ENCODE measurements around the gene DUSP1. TPM values are rescaled to one million over a fixed set of nuclear protein-coding genes. Genes with fewer than 3 reads are reported as not detected.

Gene DUSP1
- total RNA-seq, 2 experiments from 2014 or later: 5.3 to 7.0 TPM

DNA sequence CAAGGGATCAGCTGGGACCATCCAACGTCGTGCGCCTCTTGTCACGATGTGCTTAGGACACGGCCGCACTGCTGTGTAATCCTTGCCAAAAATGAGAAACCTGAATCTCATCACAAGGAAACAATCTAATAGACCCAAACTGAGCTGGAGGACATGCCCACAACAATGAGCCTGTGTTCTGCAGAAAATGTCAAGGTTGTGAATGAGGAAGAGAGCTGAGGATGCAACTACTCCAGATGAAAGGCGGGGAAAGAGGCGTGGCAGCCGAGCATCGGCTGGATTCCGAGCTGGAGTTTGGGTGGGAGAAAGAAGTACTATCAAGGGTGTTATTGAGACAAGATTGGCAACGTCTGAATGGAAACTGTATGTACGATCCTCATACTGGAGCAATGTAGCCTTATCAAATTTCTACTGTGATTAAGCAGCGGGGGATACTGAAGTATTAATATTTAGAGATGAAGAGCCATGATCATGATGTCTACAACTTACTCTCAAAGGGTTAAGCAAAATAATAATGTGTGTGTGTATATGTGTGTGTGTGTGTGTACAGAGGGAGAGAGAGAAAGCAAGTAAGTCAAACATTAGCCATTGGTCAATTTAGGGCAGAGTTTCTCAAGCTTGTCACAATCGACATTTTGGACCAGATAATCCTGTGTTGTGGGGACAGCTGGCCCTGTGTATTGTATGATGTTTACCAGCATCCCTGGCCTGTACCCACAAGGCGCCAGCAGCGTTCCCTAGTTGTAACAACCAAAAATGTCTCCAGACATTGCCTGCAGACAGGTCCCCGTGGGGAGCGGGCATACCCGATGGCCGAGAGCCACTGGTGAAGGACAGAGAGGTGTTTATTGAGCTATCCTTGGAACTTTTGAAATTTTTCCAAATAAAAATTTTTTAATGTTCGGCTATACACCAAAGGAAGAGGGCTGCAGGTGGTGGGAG lies 46.5 kb downstream of the DUSP1 start:
- CTCF ChIA-PET (ENCODE audit: unreplicated experiment): interaction anchor here (0.6 to 1.0 kb wide), 2 partner anchors 9 to 10 kb away, joined by 3 to 5 read pairs; no protein-coding TSS in a partner anchor
- no peak overlapping the region for H3K27ac ChIP-seq (ENCODE audit: low read depth, low read length, poor library complexity, severe bottlenecking)
- TF ChIP-seq, protein P1, sequence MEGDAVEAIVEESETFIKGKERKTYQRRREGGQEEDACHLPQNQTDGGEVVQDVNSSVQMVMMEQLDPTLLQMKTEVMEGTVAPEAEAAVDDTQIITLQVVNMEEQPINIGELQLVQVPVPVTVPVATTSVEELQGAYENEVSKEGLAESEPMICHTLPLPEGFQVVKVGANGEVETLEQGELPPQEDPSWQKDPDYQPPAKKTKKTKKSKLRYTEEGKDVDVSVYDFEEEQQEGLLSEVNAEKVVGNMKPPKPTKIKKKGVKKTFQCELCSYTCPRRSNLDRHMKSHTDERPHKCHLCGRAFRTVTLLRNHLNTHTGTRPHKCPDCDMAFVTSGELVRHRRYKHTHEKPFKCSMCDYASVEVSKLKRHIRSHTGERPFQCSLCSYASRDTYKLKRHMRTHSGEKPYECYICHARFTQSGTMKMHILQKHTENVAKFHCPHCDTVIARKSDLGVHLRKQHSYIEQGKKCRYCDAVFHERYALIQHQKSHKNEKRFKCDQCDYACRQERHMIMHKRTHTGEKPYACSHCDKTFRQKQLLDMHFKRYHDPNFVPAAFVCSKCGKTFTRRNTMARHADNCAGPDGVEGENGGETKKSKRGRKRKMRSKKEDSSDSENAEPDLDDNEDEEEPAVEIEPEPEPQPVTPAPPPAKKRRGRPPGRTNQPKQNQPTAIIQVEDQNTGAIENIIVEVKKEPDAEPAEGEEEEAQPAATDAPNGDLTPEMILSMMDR (conservative IDR thresholded peaks at IDR 0.05; ENCODE audit: low read length): no peak
- TF ChIP-seq EZH2phosphoT487 (IDR thresholded peaks at IDR 0.05; ENCODE audit: borderline replicate concordance, low read depth, low read length): no peak
- POLR2A ChIA-PET: no interaction called here
- no peaks in the 10 kb centered on the region for H3K4me1 ChIP-seq (ENCODE audit: insufficient read depth, low read length, poor library complexity, severe bottlenecking)
- no peaks in the 10 kb centered on the region for H3K79me2 ChIP-seq (ENCODE audit: insufficient read depth, low read depth, low read length)
- no peak overlapping the region for H2AFZ ChIP-seq (ENCODE audit: low read length)
- no peaks in the 10 kb centered on the region for H3K9me2 ChIP-seq (ENCODE audit: insufficient read depth, low read length)
- BruUV-seq (replicated peaks): no TSS peak
- no peaks in the 10 kb centered on the region for H3K36me3 ChIP-seq (ENCODE audit: insufficient read depth, low read length)
- H3K4me2 ChIP-seq (ENCODE audit: low read length): no peak overlapping the region
- H3K4me3 ChIP-seq (ENCODE audit: low read depth, low read length, poor library complexity, severe bottlenecking): no peak overlapping the region
- H4K20me1 ChIP-seq (ENCODE audit: insufficient read depth, low read length): no peaks in the 10 kb centered on the region
- H3K9me3 ChIP-seq (ENCODE audit: low read length): no peaks in the 10 kb centered on the region
- no peak for DNase-seq (ENCODE audit: low spot score)
- intact Hi-C loops (cut with micrococcal nuclease; ENCODE audit: unreplicated experiment): no loop called here

DNA sequence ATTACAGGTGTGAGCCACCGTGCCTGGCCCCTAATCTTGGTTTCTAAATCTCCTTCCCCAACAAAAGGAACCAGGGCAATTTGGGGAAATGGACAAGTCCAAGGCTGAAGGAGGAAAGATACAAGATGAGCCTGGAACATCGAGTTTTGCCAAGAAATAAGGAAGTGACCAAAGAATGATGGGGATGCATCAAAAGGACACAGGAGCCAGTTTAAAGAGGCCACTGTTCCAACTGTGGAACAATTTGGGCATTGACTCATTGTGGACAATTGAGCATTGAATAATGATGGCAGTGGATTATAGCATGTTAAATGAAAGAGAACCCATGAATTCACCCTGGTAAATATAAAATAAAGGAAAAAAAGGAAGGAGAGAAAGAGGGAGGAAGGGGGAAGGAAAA lies 47.5 kb downstream of the DUSP1 start:
- H3K4me1 ChIP-seq (ENCODE audit: insufficient read depth, low read length, poor library complexity, severe bottlenecking): no peaks in the 10 kb centered on the region
- H2AFZ ChIP-seq (ENCODE audit: low read length): no peak overlapping the region
- ChIA-PET CTCF (ENCODE audit: unreplicated experiment) (no interaction called here), POLR2A (interaction anchor here (0.6 kb wide), 1 partner anchor 54 kb away, joined by 3 read pairs; no protein-coding TSS in a partner anchor)
- no peaks in the 10 kb centered on the region for H3K9me3 ChIP-seq (ENCODE audit: low read length)
- H4K20me1 ChIP-seq (ENCODE audit: insufficient read depth, low read length): no peaks in the 10 kb centered on the region
- no peaks in the 10 kb centered on the region for H3K9me2 ChIP-seq (ENCODE audit: insufficient read depth, low read length)
- H3K4me2 ChIP-seq (ENCODE audit: low read length): no peak overlapping the region
- no peak overlapping the region for H3K27ac ChIP-seq (ENCODE audit: low read depth, low read length, poor library complexity, severe bottlenecking)
- no peak for DNase-seq (ENCODE audit: low spot score)
- intact Hi-C loops (cut with micrococcal nuclease; ENCODE audit: unreplicated experiment): no loop called here
- H3K79me2 ChIP-seq (ENCODE audit: insufficient read depth, low read depth, low read length): no peaks in the 10 kb centered on the region
- H3K4me3 ChIP-seq (ENCODE audit: low read depth, low read length, poor library complexity, severe bottlenecking): no peak overlapping the region
- no TSS peak for BruUV-seq (replicated peaks)
- TF ChIP-seq EZH2phosphoT487 (IDR thresholded peaks at IDR 0.05; ENCODE audit: borderline replicate concordance, low read depth, low read length): no peak
- TF ChIP-seq, protein P1 (conservative IDR thresholded peaks at IDR 0.05; ENCODE audit: low read length): no peak
- no peaks in the 10 kb centered on the region for H3K36me3 ChIP-seq (ENCODE audit: insufficient read depth, low read length)

GRCh38 chr5:172722327-172722815 lies 48.6 kb downstream of the DUSP1 start:
- BruUV-seq (replicated peaks): no TSS peak
- intact Hi-C loops (cut with micrococcal nuclease; ENCODE audit: unreplicated experiment): no loop called here
- no peak overlapping the region for H3K27ac ChIP-seq (ENCODE audit: low read depth, low read length, poor library complexity, severe bottlenecking)
- no peak overlapping the region for H2AFZ ChIP-seq (ENCODE audit: low read length)
- H3K4me1 ChIP-seq (ENCODE audit: insufficient read depth, low read length, poor library complexity, severe bottlenecking): no peaks in the 10 kb centered on the region
- H3K9me3 ChIP-seq (ENCODE audit: low read length): no peaks in the 10 kb centered on the region
- no peak for DNase-seq (ENCODE audit: low spot score)
- H3K79me2 ChIP-seq (ENCODE audit: insufficient read depth, low read depth, low read length): no peaks in the 10 kb centered on the region
- no peaks in the 10 kb centered on the region for H3K9me2 ChIP-seq (ENCODE audit: insufficient read depth, low read length)
- ChIA-PET CTCF (ENCODE audit: unreplicated experiment) (no interaction called here), POLR2A (no interaction called here)
- TF ChIP-seq EZH2phosphoT487 (IDR thresholded peaks at IDR 0.05; ENCODE audit: borderline replicate concordance, low read depth, low read length): no peak
- TF ChIP-seq, protein P1 (conservative IDR thresholded peaks at IDR 0.05; ENCODE audit: low read length): no peak
- H3K36me3 ChIP-seq (ENCODE audit: insufficient read depth, low read length): no peaks in the 10 kb centered on the region
- no peak overlapping the region for H3K4me2 ChIP-seq (ENCODE audit: low read length)
- no peaks in the 10 kb centered on the region for H4K20me1 ChIP-seq (ENCODE audit: insufficient read depth, low read length)
- no peak overlapping the region for H3K4me3 ChIP-seq (ENCODE audit: low read depth, low read length, poor library complexity, severe bottlenecking)
